Amygdala (tissue), 56 donors: ENCODE measurements around the gene ADGRF4.

Experiments
- DNase-seq, 56 donors: peaks; one replicate each; lab custom pipeline; 2025; lab: John Stamatoyannopoulos, UW

The ADGRF4 gene

GRCh38 chr6:47680051-47680450, 18.3 kb upstream of the ADGRF4 start:
- DNase-seq = no peak

DNA sequence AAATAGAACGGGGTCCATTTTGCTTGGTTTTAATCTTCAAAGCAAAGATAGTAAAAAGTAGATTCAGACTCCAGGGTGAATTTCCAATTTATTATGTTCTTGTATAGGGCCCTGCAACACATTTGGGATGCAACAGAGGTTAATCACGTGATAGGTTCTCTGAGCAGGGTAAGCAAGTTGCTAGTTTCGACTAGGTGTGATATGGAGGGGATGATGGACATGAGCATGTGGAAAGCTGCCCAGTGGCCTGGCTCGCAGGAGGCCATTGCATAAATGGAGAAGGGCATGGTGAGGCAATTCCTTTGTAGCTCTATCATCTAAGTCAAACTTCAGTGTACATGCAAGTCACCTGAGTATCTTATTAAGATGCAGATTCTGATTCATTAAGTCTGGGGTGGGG, 17.7 kb upstream of the ADGRF4 start:
- DNase-seq = no peak

- DNase-seq = no peak
Measured at GRCh38 chr6:47681201-47681990, 17.0 kb upstream of the ADGRF4 start.

GRCh38 chr6:47686411-47686810, 12.0 kb upstream of the ADGRF4 start:
- DNase-seq = no peak

DNA sequence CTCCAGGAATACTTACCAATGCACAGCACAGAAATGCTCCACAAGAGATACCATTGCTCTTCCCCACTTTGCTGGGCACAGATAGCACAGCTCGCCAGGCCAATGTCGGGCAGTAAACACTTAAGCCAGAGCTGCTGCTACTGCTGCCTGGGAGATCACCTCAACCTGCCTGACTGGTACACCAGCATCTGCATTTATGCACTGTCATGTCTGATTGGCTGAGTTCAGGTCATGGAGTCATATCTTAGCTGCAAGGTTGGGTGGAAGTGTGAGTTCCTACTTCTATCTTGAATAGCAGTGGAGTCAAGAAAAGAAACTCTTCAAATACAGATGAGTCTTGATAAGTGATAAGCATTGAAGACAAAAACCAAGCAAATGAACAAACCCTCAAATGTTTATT, 10.9 kb upstream of the ADGRF4 start:
- DNase-seq = no peak

DNA sequence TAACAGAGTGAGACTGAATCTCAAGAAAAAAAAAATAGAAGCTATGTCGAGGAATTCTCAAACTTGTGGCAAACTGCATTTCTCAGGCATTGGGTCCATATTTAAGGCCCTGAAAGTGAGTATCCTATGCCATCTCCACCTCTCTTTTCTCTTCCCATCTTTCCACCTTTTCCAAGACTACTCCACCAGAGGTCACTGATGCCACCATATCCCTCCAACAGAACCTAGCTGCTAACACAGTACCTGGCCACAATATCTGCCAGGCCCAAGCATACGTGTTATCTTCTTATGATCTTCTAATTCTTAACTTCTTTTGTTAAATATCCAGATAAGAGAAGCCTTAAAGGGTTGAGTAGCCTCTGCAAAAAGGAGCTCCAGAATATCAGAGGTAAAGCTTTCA, 8.2 kb upstream of the ADGRF4 start:
- no peak for DNase-seq

DNA sequence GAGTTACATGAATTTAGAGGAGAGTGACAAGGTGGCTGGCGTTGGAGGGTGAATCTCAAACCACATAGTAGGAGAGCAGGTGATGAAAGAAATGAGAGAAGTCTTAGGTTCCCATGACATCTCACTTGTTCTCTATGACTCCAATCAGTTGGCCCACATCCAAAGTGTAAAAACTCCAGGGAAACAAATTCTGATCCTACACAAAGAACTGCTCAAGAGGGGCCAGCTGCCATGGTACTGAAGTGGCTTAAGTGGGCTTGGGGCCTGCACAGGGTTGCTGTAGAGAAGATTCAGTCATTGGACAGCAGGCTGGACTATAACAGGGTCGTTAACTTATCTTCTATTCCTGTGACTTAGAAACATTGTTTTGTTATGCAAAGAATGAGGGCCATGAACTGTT, 7.6 kb upstream of the ADGRF4 start:
- no peak for DNase-seq

DNA sequence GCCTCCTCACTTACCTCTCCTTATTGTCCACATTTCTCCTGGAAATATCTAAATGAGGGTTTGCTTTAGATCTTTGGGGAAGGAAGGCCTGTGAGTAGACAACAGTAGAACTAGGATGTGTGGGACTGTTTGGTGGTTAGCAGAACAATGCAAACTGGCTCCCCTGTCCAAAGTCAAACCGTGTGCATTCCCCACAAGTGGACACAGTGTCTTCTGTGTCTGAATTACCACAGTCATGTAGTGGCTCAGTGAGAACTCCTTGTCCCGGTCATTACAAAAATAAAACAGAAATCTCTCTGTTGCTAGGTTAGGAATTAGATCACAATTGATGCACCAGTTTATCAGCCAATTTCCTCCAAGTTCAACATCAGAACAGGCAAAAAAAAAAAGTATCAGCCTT, 455 bp upstream of the ADGRF4 start:
- no peak for DNase-seq

- peak in 1 of 56 donors; percentile 1 for DNase-seq
Measured at GRCh38 chr6:47700053-47700452, 1.7 kb downstream of the ADGRF4 start.

- DNase-seq = no peak
Measured at GRCh38 chr6:47700596-47700995, 2.2 kb downstream of the ADGRF4 start.

- no peak for DNase-seq
Measured at GRCh38 chr6:47701363-47701762, 3.0 kb downstream of the ADGRF4 start.

- no peak for DNase-seq
Measured at GRCh38 chr6:47709160-47709559, 10.8 kb downstream of the ADGRF4 start.

DNA sequence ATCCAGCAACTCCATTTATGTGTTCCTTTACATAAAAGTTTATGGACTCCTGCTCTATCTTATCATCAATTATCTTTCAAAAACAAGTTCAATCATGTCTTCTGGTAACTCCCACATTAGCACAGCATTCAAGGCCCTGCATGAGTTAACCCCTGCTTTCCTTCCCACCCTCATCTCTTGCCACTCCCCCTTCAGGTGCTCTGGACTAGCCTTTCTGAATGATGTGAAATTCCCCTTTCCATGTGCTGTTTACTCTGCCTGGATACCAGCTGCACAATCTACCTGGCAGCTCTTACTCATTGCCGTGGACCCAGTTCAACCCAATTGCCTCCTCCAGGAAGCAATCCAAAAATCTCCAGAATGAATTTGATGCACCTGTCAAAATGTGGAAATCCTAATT, 11.9 kb downstream of the ADGRF4 start:
- no peak for DNase-seq

- DNase-seq = no peak
Measured at GRCh38 chr6:47713200-47713599, 14.8 kb downstream of the ADGRF4 start.

- no peak for DNase-seq
Measured at GRCh38 chr6:47714802-47715201, 16.4 kb downstream of the ADGRF4 start.

- DNase-seq = no peak
Measured at GRCh38 chr6:47715782-47716181, 17.4 kb downstream of the ADGRF4 start.

- no peak for DNase-seq
Measured at GRCh38 chr6:47716207-47716606, 17.8 kb downstream of the ADGRF4 start.

DNA sequence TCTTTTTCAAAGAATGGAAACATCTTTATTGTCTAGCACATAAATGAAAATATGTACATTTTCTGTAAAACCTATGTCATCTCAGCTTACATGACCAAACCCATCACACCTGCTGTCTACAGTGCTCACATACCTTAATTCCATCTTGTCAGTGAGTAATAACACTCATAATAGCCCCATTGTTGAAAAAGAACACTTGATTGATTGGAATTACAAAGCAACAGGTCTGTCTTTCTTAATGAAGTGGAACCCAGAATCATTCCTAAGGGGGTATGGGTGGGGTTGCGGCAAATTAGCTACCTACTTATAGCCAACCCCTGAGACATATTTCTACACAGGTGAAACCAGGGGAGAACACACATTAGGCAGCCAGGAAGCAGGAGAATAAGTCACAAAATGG, 20.2 kb downstream of the ADGRF4 start:
- no peak for DNase-seq

GRCh38 chr6:47721189-47721588, 22.8 kb downstream of the ADGRF4 start:
- DNase-seq = no peak

DNA sequence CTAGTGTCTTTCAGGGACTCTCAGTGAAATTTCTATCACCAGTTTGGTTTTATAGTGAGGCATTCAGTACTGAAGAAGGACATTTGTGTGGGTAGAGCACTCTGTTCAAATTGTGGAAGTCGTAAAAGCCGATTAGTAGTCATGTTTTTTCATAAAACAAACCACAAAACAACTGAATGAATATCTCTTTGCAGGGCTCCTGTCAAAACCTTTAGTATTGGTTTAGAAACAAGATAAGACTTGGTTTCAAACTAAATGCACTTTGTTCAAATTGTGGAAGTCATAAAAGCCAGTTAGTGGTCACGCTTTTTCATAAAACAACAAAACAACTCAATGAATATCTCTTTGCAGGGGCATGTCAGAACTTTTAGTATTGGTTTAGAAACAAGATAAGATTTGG, 23.8 kb downstream of the ADGRF4 start:
- DNase-seq = no peak

DNA sequence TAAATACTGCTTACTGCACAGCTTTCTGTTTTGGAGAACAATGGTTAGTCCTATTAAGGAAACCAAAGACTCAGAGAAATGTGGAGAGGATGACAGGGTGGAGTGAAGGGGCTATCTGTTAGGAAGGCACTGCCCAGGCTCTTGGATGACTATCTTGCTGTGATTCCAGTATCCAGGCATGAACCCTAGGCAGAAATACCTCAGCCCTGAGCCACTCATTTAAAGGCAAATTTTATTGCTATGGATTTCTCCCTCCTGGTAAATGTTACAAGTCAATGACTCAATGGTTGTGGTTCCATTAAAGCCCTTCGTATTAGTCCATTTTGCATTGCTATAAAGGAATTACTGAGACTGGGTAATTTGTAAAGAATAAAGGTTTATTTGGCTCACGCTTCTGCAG, 25.9 kb downstream of the ADGRF4 start:
- DNase-seq = no peak

DNA sequence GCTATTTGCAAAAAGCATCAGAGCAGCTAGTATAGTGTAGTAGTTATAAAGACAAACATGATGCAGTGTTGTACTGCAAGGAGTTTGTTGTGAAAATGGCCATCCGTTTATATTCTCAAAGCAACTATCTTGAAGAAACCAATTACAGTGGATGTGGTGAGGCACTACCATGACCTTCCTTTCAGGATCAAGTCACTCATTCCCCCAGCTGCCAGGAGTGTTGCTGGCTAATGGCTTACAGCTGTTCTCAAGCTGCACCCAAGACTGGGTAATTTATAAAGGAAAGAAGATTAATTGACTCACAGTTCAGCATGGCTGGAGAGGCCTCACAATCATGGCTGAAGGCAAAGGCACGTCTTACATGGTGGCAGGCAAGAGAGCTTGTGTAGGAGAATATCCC, 29.0 kb downstream of the ADGRF4 start:
- DNase-seq = no peak

- DNase-seq = no peak
Measured at GRCh38 chr6:47729019-47729418, 30.6 kb downstream of the ADGRF4 start.
